WTC11 (cell line): ENCODE measurements around the gene PTPRH. TPM values are rescaled to one million over a fixed set of nuclear protein-coding genes. Genes with fewer than 3 reads are reported as not detected.

Experiments used
- ATAC-seq: fragments of 200-7000 bp; cut with Tn5 transposase; 2 replicates; pipeline ENCODE4 v1.10.0; 2021; ENCODE audit warnings: mild to moderate bottlenecking, moderate library complexity
- CTCF ChIA-PET: fragments of 300-600 bp; sonication (Branson Sonifier 250); formaldehyde crosslinking; loops from one replicate; lab custom pipeline; 2021; ENCODE audit warnings: antibody characterized with exemption; lab: Charles Lee
- POLR2A ChIA-PET: fragments of 350-600 bp; sonication (Branson Sonifier 250); formaldehyde crosslinking; loops from one replicate; lab custom pipeline; 2021; ENCODE audit warnings: antibody characterized with exemption; lab: Charles Lee
- DNase-seq: peaks from one replicate; pipeline ENCODE4 v3.0.0; 2021; ENCODE audit warnings: low spot score
- H3K27ac Mint-ChIP-seq: 2 replicates; pipeline ENCODE4 v1.8.0; 2021; ENCODE audit warnings: mixed read lengths
- H3K27me3 Mint-ChIP-seq: 2 replicates; pipeline ENCODE4 v1.8.0; 2021; ENCODE audit warnings: low read depth, mild to moderate bottlenecking, moderate library complexity, mixed read lengths
- H3K36me3 Mint-ChIP-seq: 2 replicates; pipeline ENCODE4 v1.8.0; 2021; ENCODE audit warnings: mixed read lengths
- H3K4me1 Mint-ChIP-seq: 2 replicates; pipeline ENCODE4 v1.8.0; 2022; ENCODE audit warnings: mixed read lengths
- H3K4me3 Mint-ChIP-seq: 2 replicates; pipeline ENCODE4 v1.8.0; 2021; ENCODE audit warnings: mild to moderate bottlenecking, moderate library complexity, mixed read lengths
- H3K9me3 Mint-ChIP-seq: 2 replicates; pipeline ENCODE4 v1.8.0; 2021; ENCODE audit warnings: mixed read lengths
- CREB1 ChIP-seq: sonication (generic); formaldehyde crosslinking; IDR thresholded peaks from 2 replicates; pipeline ENCODE4 v1.8.0; 2023; ENCODE audit warnings: mild to moderate bottlenecking, missing genetic modification reagents
- FOXK1 ChIP-seq: sonication (generic); formaldehyde crosslinking; IDR thresholded peaks from 2 replicates; pipeline ENCODE4 v1.8.0; 2022; ENCODE audit warnings: mild to moderate bottlenecking, moderate library complexity, missing genetic modification reagents
- GRHL2 ChIP-seq: fragments of 250-450 bp; sonication (Bioruptor Pico); IDR thresholded peaks from 2 replicates; pipeline ENCODE4 v1.8.0; 2022; ENCODE audit warnings: mild to moderate bottlenecking, moderate library complexity; ENCODE audit not compliant: insufficient replicate concordance, severe bottlenecking
- JAZF1 ChIP-seq: fragments of 250-450 bp; sonication (Bioruptor Pico); IDR thresholded peaks from 2 replicates; pipeline ENCODE4 v1.9.0; 2021; ENCODE audit warnings: moderate library complexity, mild to moderate bottlenecking, inconsistent platforms
- ZNF121 ChIP-seq: sonication (generic); formaldehyde crosslinking; IDR thresholded peaks from 2 replicates; pipeline ENCODE4 v1.8.0; 2023; ENCODE audit warnings: missing genetic modification reagents
- ZNF138 ChIP-seq: sonication (generic); formaldehyde crosslinking; conservative IDR thresholded peaks from 2 replicates; pipeline ENCODE4 v1.8.1; 2022; ENCODE audit warnings: mild to moderate bottlenecking, moderate library complexity, missing genetic modification reagents
- ZNF396 ChIP-seq: fragments of 250-450 bp; sonication (Bioruptor Pico); IDR thresholded peaks from 2 replicates; pipeline ENCODE4 v1.8.0; 2021; ENCODE audit warnings: mild to moderate bottlenecking, moderate library complexity, borderline replicate concordance
- total RNA-seq: library from RNA; stranded (reverse); gene quantifications from 3 replicates; pipeline ENCODE4 v1.2.3, GENCODE V29; 2021
- TF ChIP-seq, protein P1 (sequence below): fragments of 250-450 bp; sonication (Bioruptor Pico); IDR thresholded peaks from 2 replicates; pipeline ENCODE4 v1.9.0; 2021; ENCODE audit warnings: moderate library complexity, mild to moderate bottlenecking, inconsistent platforms, borderline replicate concordance
- TF ChIP-seq, protein P2 (sequence below): sonication (generic); formaldehyde crosslinking; IDR thresholded peaks from 2 replicates; pipeline ENCODE4 v1.8.1; 2022; ENCODE audit warnings: mild to moderate bottlenecking, missing genetic modification reagents, moderate library complexity, borderline replicate concordance
- TF ChIP-seq, protein P3 (sequence below): sonication (generic); formaldehyde crosslinking; IDR thresholded peaks from 2 replicates; pipeline ENCODE4 v1.8.0; 2023; ENCODE audit warnings: missing genetic modification reagents
- TF ChIP-seq, protein P4 (sequence below): sonication (generic); formaldehyde crosslinking; IDR thresholded peaks from 2 replicates; pipeline ENCODE4 v1.8.0; 2023; ENCODE audit warnings: mild to moderate bottlenecking, missing genetic modification reagents
- TF ChIP-seq, protein P5 (sequence below): fragments of 250-450 bp; sonication (Bioruptor Pico); IDR thresholded peaks from 2 replicates; pipeline ENCODE4 v2.1.2; 2022; ENCODE audit warnings: mild to moderate bottlenecking, moderate library complexity
- TF ChIP-seq, protein P6 (sequence below): sonication (generic); formaldehyde crosslinking; IDR thresholded peaks from 2 replicates; pipeline ENCODE4 v1.8.1; 2023; ENCODE audit warnings: mild to moderate bottlenecking, missing genetic modification reagents
- TF ChIP-seq, protein P7 (sequence below): sonication (generic); formaldehyde crosslinking; IDR thresholded peaks from 2 replicates; pipeline ENCODE4 v1.8.0; 2022; ENCODE audit warnings: mild to moderate bottlenecking, missing genetic modification reagents

Gene PTPRH
- total RNA-seq, 1 experiment from 2014 or later: 0.63 TPM

DNA sequence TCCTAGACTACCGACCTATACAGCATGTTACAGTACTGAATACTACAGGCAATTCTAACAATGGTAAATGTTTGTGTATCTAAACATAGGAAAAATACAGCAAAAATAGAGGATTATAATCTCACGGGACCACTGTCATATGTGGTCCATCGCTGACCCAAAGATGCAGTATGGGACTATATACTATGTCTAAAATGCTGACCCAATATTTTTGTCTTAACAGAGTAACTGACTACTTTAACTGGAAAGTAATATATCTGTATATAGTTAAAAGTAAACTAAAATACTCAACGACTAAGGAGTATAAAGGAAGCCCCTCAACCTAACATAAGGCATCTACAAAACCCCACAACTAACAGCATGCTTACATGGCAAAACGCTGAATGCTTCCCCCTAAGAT, 23.7 kb upstream of the PTPRH start:
- no peak overlapping the region for H3K4me3 Mint-ChIP-seq
- H3K4me1 Mint-ChIP-seq: no peaks in the 10 kb centered on the region
- no peak for TF ChIP-seq ZNF396 (CRISPR knock-in tag)
- TF ChIP-seq, protein P1, sequence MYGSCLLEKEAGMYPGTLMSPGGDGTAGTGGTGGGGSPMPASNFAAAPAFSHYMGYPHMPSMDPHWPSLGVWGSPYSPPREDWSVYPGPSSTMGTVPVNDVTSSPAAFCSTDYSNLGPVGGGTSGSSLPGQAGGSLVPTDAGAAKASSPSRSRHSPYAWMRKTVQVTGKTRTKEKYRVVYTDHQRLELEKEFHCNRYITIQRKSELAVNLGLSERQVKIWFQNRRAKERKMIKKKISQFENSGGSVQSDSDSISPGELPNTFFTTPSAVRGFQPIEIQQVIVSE (CRISPR knock-in tag): no peak
- TF ChIP-seq, protein P2, sequence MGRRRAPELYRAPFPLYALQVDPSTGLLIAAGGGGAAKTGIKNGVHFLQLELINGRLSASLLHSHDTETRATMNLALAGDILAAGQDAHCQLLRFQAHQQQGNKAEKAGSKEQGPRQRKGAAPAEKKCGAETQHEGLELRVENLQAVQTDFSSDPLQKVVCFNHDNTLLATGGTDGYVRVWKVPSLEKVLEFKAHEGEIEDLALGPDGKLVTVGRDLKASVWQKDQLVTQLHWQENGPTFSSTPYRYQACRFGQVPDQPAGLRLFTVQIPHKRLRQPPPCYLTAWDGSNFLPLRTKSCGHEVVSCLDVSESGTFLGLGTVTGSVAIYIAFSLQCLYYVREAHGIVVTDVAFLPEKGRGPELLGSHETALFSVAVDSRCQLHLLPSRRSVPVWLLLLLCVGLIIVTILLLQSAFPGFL (CRISPR knock-in tag): no peak
- no peak for TF ChIP-seq GRHL2
- peaks cover 33% of the 10 kb centered on the region for H3K36me3 Mint-ChIP-seq
- H3K27ac Mint-ChIP-seq: no peak overlapping the region
- no peaks in the 10 kb centered on the region for H3K9me3 Mint-ChIP-seq
- no peaks in the 10 kb centered on the region for H3K27me3 Mint-ChIP-seq
- ATAC-seq (no peak), DNase-seq (no peak)
- ChIA-PET POLR2A (no interaction called here), CTCF (no interaction called here)

DNA sequence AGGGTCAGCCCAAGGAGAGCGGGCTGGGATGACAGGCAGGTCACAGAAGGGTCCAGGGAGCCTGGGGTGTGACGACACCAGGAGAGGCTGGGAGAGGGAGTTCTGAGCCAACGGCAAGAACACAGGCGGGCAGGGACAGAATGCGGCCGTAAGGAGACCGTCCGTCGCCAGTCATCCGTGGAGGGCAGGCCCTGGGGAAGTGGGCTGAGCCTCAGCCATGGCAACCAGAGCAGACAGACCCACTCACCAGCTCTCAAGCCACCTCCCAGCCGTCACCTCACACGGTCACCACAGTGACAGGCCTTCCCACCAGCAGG, 22.9 kb upstream of the PTPRH start:
- H3K9me3 Mint-ChIP-seq: no peaks in the 10 kb centered on the region
- no peak overlapping the region for H3K4me3 Mint-ChIP-seq
- DNase-seq: no peak
- ChIA-PET POLR2A (no interaction called here), CTCF (no interaction called here)
- no peak for ATAC-seq
- TF ChIP-seq JAZF1 (CRISPR knock-in tag): no peak
- TF ChIP-seq, protein P3, sequence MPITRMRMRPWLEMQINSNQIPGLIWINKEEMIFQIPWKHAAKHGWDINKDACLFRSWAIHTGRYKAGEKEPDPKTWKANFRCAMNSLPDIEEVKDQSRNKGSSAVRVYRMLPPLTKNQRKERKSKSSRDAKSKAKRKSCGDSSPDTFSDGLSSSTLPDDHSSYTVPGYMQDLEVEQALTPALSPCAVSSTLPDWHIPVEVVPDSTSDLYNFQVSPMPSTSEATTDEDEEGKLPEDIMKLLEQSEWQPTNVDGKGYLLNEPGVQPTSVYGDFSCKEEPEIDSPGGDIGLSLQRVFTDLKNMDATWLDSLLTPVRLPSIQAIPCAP (CRISPR knock-in tag): no peak
- no peak for TF ChIP-seq ZNF138
- TF ChIP-seq, protein P4, sequence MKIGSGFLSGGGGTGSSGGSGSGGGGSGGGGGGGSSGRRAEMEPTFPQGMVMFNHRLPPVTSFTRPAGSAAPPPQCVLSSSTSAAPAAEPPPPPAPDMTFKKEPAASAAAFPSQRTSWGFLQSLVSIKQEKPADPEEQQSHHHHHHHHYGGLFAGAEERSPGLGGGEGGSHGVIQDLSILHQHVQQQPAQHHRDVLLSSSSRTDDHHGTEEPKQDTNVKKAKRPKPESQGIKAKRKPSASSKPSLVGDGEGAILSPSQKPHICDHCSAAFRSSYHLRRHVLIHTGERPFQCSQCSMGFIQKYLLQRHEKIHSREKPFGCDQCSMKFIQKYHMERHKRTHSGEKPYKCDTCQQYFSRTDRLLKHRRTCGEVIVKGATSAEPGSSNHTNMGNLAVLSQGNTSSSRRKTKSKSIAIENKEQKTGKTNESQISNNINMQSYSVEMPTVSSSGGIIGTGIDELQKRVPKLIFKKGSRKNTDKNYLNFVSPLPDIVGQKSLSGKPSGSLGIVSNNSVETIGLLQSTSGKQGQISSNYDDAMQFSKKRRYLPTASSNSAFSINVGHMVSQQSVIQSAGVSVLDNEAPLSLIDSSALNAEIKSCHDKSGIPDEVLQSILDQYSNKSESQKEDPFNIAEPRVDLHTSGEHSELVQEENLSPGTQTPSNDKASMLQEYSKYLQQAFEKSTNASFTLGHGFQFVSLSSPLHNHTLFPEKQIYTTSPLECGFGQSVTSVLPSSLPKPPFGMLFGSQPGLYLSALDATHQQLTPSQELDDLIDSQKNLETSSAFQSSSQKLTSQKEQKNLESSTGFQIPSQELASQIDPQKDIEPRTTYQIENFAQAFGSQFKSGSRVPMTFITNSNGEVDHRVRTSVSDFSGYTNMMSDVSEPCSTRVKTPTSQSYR: no peak
- TF ChIP-seq, protein P5, sequence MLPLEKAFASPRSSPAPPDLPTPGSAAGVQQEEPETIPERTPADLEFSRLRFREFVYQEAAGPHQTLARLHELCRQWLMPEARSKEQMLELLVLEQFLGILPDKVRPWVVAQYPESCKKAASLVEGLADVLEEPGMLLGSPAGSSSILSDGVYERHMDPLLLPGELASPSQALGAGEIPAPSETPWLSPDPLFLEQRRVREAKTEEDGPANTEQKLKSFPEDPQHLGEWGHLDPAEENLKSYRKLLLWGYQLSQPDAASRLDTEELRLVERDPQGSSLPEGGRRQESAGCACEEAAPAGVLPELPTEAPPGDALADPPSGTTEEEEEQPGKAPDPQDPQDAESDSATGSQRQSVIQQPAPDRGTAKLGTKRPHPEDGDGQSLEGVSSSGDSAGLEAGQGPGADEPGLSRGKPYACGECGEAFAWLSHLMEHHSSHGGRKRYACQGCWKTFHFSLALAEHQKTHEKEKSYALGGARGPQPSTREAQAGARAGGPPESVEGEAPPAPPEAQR (CRISPR knock-in tag): no peak
- TF ChIP-seq, protein P6, sequence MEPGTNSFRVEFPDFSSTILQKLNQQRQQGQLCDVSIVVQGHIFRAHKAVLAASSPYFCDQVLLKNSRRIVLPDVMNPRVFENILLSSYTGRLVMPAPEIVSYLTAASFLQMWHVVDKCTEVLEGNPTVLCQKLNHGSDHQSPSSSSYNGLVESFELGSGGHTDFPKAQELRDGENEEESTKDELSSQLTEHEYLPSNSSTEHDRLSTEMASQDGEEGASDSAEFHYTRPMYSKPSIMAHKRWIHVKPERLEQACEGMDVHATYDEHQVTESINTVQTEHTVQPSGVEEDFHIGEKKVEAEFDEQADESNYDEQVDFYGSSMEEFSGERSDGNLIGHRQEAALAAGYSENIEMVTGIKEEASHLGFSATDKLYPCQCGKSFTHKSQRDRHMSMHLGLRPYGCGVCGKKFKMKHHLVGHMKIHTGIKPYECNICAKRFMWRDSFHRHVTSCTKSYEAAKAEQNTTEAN (CRISPR knock-in tag): no peak
- TF ChIP-seq FOXK1: no peak
- TF ChIP-seq CREB1 (CRISPR knock-in tag): no peak
- TF ChIP-seq, protein P7, sequence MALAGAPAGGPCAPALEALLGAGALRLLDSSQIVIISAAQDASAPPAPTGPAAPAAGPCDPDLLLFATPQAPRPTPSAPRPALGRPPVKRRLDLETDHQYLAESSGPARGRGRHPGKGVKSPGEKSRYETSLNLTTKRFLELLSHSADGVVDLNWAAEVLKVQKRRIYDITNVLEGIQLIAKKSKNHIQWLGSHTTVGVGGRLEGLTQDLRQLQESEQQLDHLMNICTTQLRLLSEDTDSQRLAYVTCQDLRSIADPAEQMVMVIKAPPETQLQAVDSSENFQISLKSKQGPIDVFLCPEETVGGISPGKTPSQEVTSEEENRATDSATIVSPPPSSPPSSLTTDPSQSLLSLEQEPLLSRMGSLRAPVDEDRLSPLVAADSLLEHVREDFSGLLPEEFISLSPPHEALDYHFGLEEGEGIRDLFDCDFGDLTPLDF (CRISPR knock-in tag): no peak
- no peak for TF ChIP-seq ZNF121 (CRISPR knock-in tag)
- H3K27ac Mint-ChIP-seq: no peak overlapping the region
- peaks cover 32% of the 10 kb centered on the region for H3K36me3 Mint-ChIP-seq
- H3K4me1 Mint-ChIP-seq: no peaks in the 10 kb centered on the region
- H3K27me3 Mint-ChIP-seq: no peaks in the 10 kb centered on the region
